ENCODE measurements around the gene GRAMD1B.
"Not testable (repeated sequence)": the region's sequence is repeated elsewhere in the genome, so short reads cannot be mapped to it uniquely, and the experiment has no call there.

GRAMD1B gene

GRCh38 chr11:123519797-123520193 is 89.7 kb downstream of the GRAMD1B start:
- Histone ChIP-seq H4K91ac (ENCODE audit: low read depth, low read length, poor library complexity) (no peak overlapping the region), H3K36me3 (replicated peaks in 1 of 2; ENCODE audit: control insufficient read depth in 2 of 2, insufficient read depth in 2 of 2, low read length in 2 of 2) (no peaks in the 10 kb centered on the region), H3K27me3 (ENCODE audit: control insufficient read depth in 3 of 3, insufficient read depth in 3 of 3, low read depth in 1 of 3, low read length in 3 of 3) (no peaks in the 10 kb centered on the region), H2BK120ac (ENCODE audit: low read depth, low read length) (no peak overlapping the region), H2BK5ac (ENCODE audit: low read length) (no peak overlapping the region), H3K9me3 (replicated peaks in 1 of 2; ENCODE audit: control insufficient read depth in 2 of 2, insufficient read depth in 1 of 2, low read depth in 1 of 2, low read length in 2 of 2) (peaks cover 0 to 3% of the 10 kb centered on the region in 2 donors), H3K4me2 (ENCODE audit: insufficient read depth, low read length, poor library complexity, severe bottlenecking) (no peak overlapping the region), H3K23ac (ENCODE audit: low read depth, low read length, poor library complexity) (no peak overlapping the region), H4K8ac (ENCODE audit: low read depth, low read length) (no peak overlapping the region), H2AK5ac (ENCODE audit: low read depth, low read length) (no peak overlapping the region), H3K4me3 (ENCODE audit: low read length in 2 of 2) (no peak overlapping the region), H3K27ac (replicated peaks; ENCODE audit: low read length) (no peak overlapping the region), H2BK15ac (ENCODE audit: low read length) (no peak overlapping the region), H3K9ac (ENCODE audit: low read depth, low read length, poor library complexity) (no peak overlapping the region), H3K14ac (ENCODE audit: low read length) (no peak overlapping the region), H3K4me1 (ENCODE audit: control insufficient read depth in 2 of 2, insufficient read depth in 1 of 2, low read depth in 1 of 2, low read length in 2 of 2) (peaks cover 0 to 13% of the 10 kb centered on the region in 2 donors), H2AFZ (ENCODE audit: low read length) (peak overlapping the region; percentile 58), H2BK12ac (ENCODE audit: low read length) (no peak overlapping the region), H3K18ac (ENCODE audit: low read length) (no peak overlapping the region), H3K4ac (ENCODE audit: low read length) (no peak overlapping the region), H3K79me1 (ENCODE audit: low read depth, low read length) (no peaks in the 10 kb centered on the region)
- DNase-seq (ENCODE audit: low spot score) = no peak
- WGBS, 2 donors (ENCODE audit: extremely low coverage in 2 of 2, insufficient read length in 2 of 2, insufficient replicate concordance in 1 of 2) = no CpG with 5 or more reads among the region's 7 CpGs

GRCh38 chr11:123520476-123520875 is 90.4 kb downstream of the GRAMD1B start:
- H3K4ac ChIP-seq (ENCODE audit: low read length); H3K9ac ChIP-seq (ENCODE audit: low read depth, low read length, poor library complexity); H2AFZ ChIP-seq (ENCODE audit: low read length); H3K79me1 ChIP-seq (ENCODE audit: low read depth, low read length); H3K27ac ChIP-seq (replicated peaks; ENCODE audit: low read length); H2AK5ac ChIP-seq (ENCODE audit: low read depth, low read length); H3K18ac ChIP-seq (ENCODE audit: low read length); H2BK12ac ChIP-seq (ENCODE audit: low read length); H2BK120ac ChIP-seq (ENCODE audit: low read depth, low read length); DNase-seq (ENCODE audit: low spot score); H4K8ac ChIP-seq (ENCODE audit: low read depth, low read length); H2BK5ac ChIP-seq (ENCODE audit: low read length); H2BK15ac ChIP-seq (ENCODE audit: low read length); H3K27me3 ChIP-seq (ENCODE audit: control insufficient read depth in 3 of 3, insufficient read depth in 3 of 3, low read depth in 1 of 3, low read length in 3 of 3); H3K14ac ChIP-seq (ENCODE audit: low read length); H3K4me2 ChIP-seq (ENCODE audit: insufficient read depth, low read length, poor library complexity, severe bottlenecking); H3K36me3 ChIP-seq (replicated peaks in 1 of 2; ENCODE audit: control insufficient read depth in 2 of 2, insufficient read depth in 2 of 2, low read length in 2 of 2); H4K91ac ChIP-seq (ENCODE audit: low read depth, low read length, poor library complexity); H3K9me3 ChIP-seq (replicated peaks in 1 of 2; ENCODE audit: control insufficient read depth in 2 of 2, insufficient read depth in 1 of 2, low read depth in 1 of 2, low read length in 2 of 2); H3K23ac ChIP-seq (ENCODE audit: low read depth, low read length, poor library complexity); H3K4me3 ChIP-seq (ENCODE audit: low read length in 2 of 2): not testable (repeated sequence)
- WGBS, 2 donors (ENCODE audit: extremely low coverage in 2 of 2, insufficient read length in 2 of 2, insufficient replicate concordance in 1 of 2) = no CpG with 5 or more reads among the region's 6 CpGs
- peaks cover 0 to 19% of the 10 kb centered on the region in 2 donors for H3K4me1 ChIP-seq (ENCODE audit: control insufficient read depth in 2 of 2, insufficient read depth in 1 of 2, low read depth in 1 of 2, low read length in 2 of 2)

GRCh38 chr11:123521001-123521400 is 90.9 kb downstream of the GRAMD1B start:
- Histone ChIP-seq H3K27me3 (ENCODE audit: control insufficient read depth in 3 of 3, insufficient read depth in 3 of 3, low read depth in 1 of 3, low read length in 3 of 3) (no peaks in the 10 kb centered on the region), H2BK5ac (ENCODE audit: low read length) (no peak overlapping the region), H3K9me3 (replicated peaks in 1 of 2; ENCODE audit: control insufficient read depth in 2 of 2, insufficient read depth in 1 of 2, low read depth in 1 of 2, low read length in 2 of 2) (peaks cover 0 to 3% of the 10 kb centered on the region in 2 donors), H3K4me3 (ENCODE audit: low read length in 2 of 2) (no peak overlapping the region), H3K9ac (ENCODE audit: low read depth, low read length, poor library complexity) (no peak overlapping the region), H2BK15ac (ENCODE audit: low read length) (no peak overlapping the region), H2BK12ac (ENCODE audit: low read length) (no peak overlapping the region), H3K4ac (ENCODE audit: low read length) (no peak overlapping the region), H3K18ac (ENCODE audit: low read length) (no peak overlapping the region), H2BK120ac (ENCODE audit: low read depth, low read length) (no peak overlapping the region), H3K4me2 (ENCODE audit: insufficient read depth, low read length, poor library complexity, severe bottlenecking) (no peak overlapping the region), H4K91ac (ENCODE audit: low read depth, low read length, poor library complexity) (no peak overlapping the region), H4K8ac (ENCODE audit: low read depth, low read length) (no peak overlapping the region), H3K79me1 (ENCODE audit: low read depth, low read length) (no peaks in the 10 kb centered on the region), H3K23ac (ENCODE audit: low read depth, low read length, poor library complexity) (no peak overlapping the region), H3K27ac (replicated peaks; ENCODE audit: low read length) (no peak overlapping the region), H2AK5ac (ENCODE audit: low read depth, low read length) (no peak overlapping the region), H2AFZ (ENCODE audit: low read length) (no peak overlapping the region), H3K14ac (ENCODE audit: low read length) (no peak overlapping the region), H3K36me3 (replicated peaks in 1 of 2; ENCODE audit: control insufficient read depth in 2 of 2, insufficient read depth in 2 of 2, low read length in 2 of 2) (no peaks in the 10 kb centered on the region), H3K4me1 (ENCODE audit: control insufficient read depth in 2 of 2, insufficient read depth in 1 of 2, low read depth in 1 of 2, low read length in 2 of 2) (peaks cover 0 to 21% of the 10 kb centered on the region in 2 donors)
- no peak for DNase-seq (ENCODE audit: low spot score)
- WGBS, 2 donors (ENCODE audit: extremely low coverage in 2 of 2, insufficient read length in 2 of 2, insufficient replicate concordance in 1 of 2) = no CpG with 5 or more reads among the region's 3 CpGs

- Histone ChIP-seq H3K4me3 (ENCODE audit: low read length in 2 of 2) (no peak overlapping the region), H2BK15ac (ENCODE audit: low read length) (no peak overlapping the region)
- WGBS, 2 donors (ENCODE audit: extremely low coverage in 2 of 2, insufficient read length in 2 of 2, insufficient replicate concordance in 1 of 2) = no CpG with 5 or more reads among the region's 3 CpGs
These were observed 91.9 kb downstream of the GRAMD1B start for GRCh38 chr11:123521930-123522329.

More at GRCh38 chr11:123521930-123522329, 91.9 kb downstream of the GRAMD1B start:
- no peak for DNase-seq (ENCODE audit: low spot score)
- Histone ChIP-seq H3K18ac (ENCODE audit: low read length) (no peak overlapping the region), H2BK120ac (ENCODE audit: low read depth, low read length) (no peak overlapping the region), H2BK12ac (ENCODE audit: low read length) (no peak overlapping the region), H3K79me1 (ENCODE audit: low read depth, low read length) (no peaks in the 10 kb centered on the region), H3K4me1 (ENCODE audit: control insufficient read depth in 2 of 2, insufficient read depth in 1 of 2, low read depth in 1 of 2, low read length in 2 of 2) (peaks cover 0 to 21% of the 10 kb centered on the region in 2 donors), H4K91ac (ENCODE audit: low read depth, low read length, poor library complexity) (no peak overlapping the region), H2AK5ac (ENCODE audit: low read depth, low read length) (no peak overlapping the region), H3K9ac (ENCODE audit: low read depth, low read length, poor library complexity) (no peak overlapping the region), H3K14ac (ENCODE audit: low read length) (no peak overlapping the region), H2BK5ac (ENCODE audit: low read length) (no peak overlapping the region), H3K36me3 (replicated peaks in 1 of 2; ENCODE audit: control insufficient read depth in 2 of 2, insufficient read depth in 2 of 2, low read length in 2 of 2) (no peaks in the 10 kb centered on the region), H3K23ac (ENCODE audit: low read depth, low read length, poor library complexity) (no peak overlapping the region), H3K27me3 (ENCODE audit: control insufficient read depth in 3 of 3, insufficient read depth in 3 of 3, low read depth in 1 of 3, low read length in 3 of 3) (no peaks in the 10 kb centered on the region), H2AFZ (ENCODE audit: low read length) (no peak overlapping the region), H3K4me2 (ENCODE audit: insufficient read depth, low read length, poor library complexity, severe bottlenecking) (no peak overlapping the region), H4K8ac (ENCODE audit: low read depth, low read length) (no peak overlapping the region), H3K27ac (replicated peaks; ENCODE audit: low read length) (no peak overlapping the region), H3K9me3 (replicated peaks in 1 of 2; ENCODE audit: control insufficient read depth in 2 of 2, insufficient read depth in 1 of 2, low read depth in 1 of 2, low read length in 2 of 2) (peaks cover 0 to 3% of the 10 kb centered on the region in 2 donors), H3K4ac (ENCODE audit: low read length) (no peak overlapping the region)
